ENCODE results near the gene SEMA3D.

DNA sequence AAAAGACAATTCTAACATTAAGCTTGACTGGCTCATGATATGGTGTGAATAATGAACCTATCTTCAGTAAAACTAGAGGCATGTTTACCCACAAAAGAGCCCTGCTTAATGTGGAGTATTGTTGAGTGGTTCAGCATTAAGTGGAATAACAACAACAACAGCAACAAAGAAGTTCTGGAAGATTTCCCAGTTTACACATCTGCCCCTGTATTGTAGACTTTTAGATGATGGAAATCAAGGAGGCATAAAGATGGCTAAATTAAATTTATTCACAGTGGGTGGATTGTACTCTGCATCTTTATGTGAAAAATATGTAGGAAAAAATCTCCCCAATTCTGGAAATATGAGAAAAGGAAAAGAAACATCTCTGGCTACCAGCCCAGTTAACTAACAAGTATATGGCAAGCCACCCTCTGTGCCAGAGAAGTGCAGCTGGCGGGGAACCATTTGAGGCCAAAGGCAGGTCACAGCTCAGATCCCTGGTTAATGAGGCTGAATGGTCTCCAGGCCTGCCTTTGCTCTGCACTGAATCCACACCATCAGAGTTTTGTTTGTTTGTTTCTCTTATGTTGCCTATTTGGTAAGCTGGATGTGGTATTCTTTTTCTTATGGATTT, 186.0 kb downstream of the SEMA3D start:
- TF ChIP-seq, protein P1, sequence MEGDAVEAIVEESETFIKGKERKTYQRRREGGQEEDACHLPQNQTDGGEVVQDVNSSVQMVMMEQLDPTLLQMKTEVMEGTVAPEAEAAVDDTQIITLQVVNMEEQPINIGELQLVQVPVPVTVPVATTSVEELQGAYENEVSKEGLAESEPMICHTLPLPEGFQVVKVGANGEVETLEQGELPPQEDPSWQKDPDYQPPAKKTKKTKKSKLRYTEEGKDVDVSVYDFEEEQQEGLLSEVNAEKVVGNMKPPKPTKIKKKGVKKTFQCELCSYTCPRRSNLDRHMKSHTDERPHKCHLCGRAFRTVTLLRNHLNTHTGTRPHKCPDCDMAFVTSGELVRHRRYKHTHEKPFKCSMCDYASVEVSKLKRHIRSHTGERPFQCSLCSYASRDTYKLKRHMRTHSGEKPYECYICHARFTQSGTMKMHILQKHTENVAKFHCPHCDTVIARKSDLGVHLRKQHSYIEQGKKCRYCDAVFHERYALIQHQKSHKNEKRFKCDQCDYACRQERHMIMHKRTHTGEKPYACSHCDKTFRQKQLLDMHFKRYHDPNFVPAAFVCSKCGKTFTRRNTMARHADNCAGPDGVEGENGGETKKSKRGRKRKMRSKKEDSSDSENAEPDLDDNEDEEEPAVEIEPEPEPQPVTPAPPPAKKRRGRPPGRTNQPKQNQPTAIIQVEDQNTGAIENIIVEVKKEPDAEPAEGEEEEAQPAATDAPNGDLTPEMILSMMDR (IDR thresholded peaks at IDR 0.05): no peak
- TF ChIP-seq EZH2 (IDR thresholded peaks at IDR 0.05; ENCODE audit: borderline replicate concordance, insufficient read depth, low read depth, low read length, poor library complexity, severe bottlenecking): no peak

Data from B cell (primary cell).